DOHH2 (cell line): Measurements from ENCODE around the gene TRPC4.

Experiments
- H3F3A ChIP-seq: fragments of 200-600 bp; sonication (generic), shearing (Covaris generic); 2 replicates; pipeline ENCODE4 v1.6.0; 2016; ENCODE audit warnings: antibody characterized with exemption, mild to moderate bottlenecking; ENCODE audit not compliant: control insufficient read depth, insufficient read depth
- H3K27ac ChIP-seq: fragments of 200-600 bp; sonication (generic); 2 replicates; pipeline ENCODE4 v1.5.1; 2014; ENCODE audit warnings: low read depth, mild to moderate bottlenecking, low read length, moderate library complexity
- H3K27me3 ChIP-seq: fragments of 200-600 bp; sonication (generic); 2 replicates; pipeline ENCODE4 v1.6.1; 2014; ENCODE audit warnings: mild to moderate bottlenecking, low read length, mixed read lengths; ENCODE audit not compliant: control insufficient read depth
- H3K36me3 ChIP-seq: fragments of 200-600 bp; sonication (generic); 2 replicates; pipeline ENCODE4 v1.6.1; 2014; ENCODE audit warnings: mild to moderate bottlenecking, low read length, moderate library complexity, mixed read lengths; ENCODE audit not compliant: control insufficient read depth
- H3K4me1 ChIP-seq: fragments of 200-600 bp; sonication (generic); 2 replicates; pipeline ENCODE4 v1.6.1; 2014; ENCODE audit warnings: mild to moderate bottlenecking, low read length, mixed read lengths; ENCODE audit not compliant: control insufficient read depth
- H3K4me2 ChIP-seq: fragments of 200-600 bp; sonication (generic); 2 replicates; pipeline ENCODE4 v1.6.0; 2014; ENCODE audit warnings: mild to moderate bottlenecking, low read length, moderate library complexity
- H3K4me3 ChIP-seq: fragments of 200-600 bp; sonication (generic); 2 replicates; pipeline ENCODE4 v1.5.1; 2014; ENCODE audit warnings: mild to moderate bottlenecking, low read length, mixed read lengths
- H3K79me2 ChIP-seq: fragments of 200-600 bp; sonication (generic); 2 replicates; pipeline ENCODE4 v1.6.1; 2014; ENCODE audit warnings: mild to moderate bottlenecking, low read length, mixed read lengths; ENCODE audit not compliant: control insufficient read depth
- H3K9me2 ChIP-seq: fragments of 200-600 bp; sonication (generic); replicated peaks from 2 replicates; pipeline ENCODE4 v1.6.1; 2014; ENCODE audit warnings: mild to moderate bottlenecking, low read length, mixed read lengths; ENCODE audit not compliant: control insufficient read depth
- H3K9me3 ChIP-seq: fragments of 200-600 bp; sonication (generic); 2 replicates; pipeline ENCODE4 v1.6.1; 2014; ENCODE audit warnings: antibody characterized with exemption, low read length, mixed read lengths; ENCODE audit not compliant: control insufficient read depth, insufficient read depth
- H4K20me1 ChIP-seq: fragments of 200-600 bp; sonication (generic); 2 replicates; pipeline ENCODE4 v1.6.0; 2014; ENCODE audit warnings: low read depth, mild to moderate bottlenecking, antibody characterized with exemption, low read length, moderate library complexity; ENCODE audit not compliant: control insufficient read depth, insufficient read depth
- EZH2phosphoT487 ChIP-seq: fragments of 200-600 bp; sonication (generic); IDR thresholded peaks from 2 replicates; pipeline ENCODE4 v1.6.1; 2017; ENCODE audit warnings: borderline replicate concordance, mild to moderate bottlenecking, antibody characterized with exemption, low read length, moderate library complexity, mixed read lengths
- TF ChIP-seq, protein P1 (sequence below): fragments of 200-600 bp; sonication (generic); IDR thresholded peaks from one replicate; pipeline ENCODE4 v1.5.1; 2014; ENCODE audit warnings: antibody characterized with exemption, mild to moderate bottlenecking, low read depth, low read length; ENCODE audit not compliant: poor library complexity, severe bottlenecking

Gene TRPC4

DNA sequence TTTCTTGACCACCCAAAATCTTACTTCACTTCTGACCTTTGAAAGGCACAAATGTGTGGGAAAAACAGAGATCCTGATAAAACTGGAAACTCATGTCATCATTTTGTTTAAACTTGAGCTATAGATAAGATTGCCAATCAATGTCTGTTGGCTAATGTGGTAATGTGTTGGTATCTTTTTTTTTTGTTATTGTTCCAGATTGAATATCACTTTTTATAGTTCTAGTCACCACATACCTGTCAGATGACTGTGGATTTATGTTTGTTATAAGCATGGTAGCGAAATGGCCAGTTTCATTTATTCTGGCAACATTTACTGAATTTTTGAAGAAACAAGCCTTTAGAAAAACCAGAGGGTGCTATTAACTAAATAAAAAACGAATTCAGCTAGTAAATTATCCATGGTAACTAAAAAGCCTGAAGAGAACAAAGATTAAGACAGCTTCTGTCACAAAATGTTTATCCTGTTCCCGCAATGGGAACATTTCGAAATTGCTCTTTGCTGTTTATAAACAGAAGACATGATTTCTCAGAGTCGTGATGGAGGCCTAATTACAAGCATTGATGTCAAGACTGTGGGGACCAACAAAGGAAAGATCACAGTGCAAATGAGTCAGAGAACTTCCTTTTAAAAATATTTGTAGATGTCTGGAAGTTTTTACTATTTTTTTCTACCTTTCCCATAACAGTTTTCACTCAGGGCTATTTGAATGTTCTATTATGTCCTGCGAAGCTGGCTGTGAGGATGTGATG is 188.1 kb downstream of the TRPC4 start:
- no peaks in the 10 kb centered on the region for H3K9me2 ChIP-seq
- H3K27me3 ChIP-seq, result no peaks in the 10 kb centered on the region
- no peaks in the 10 kb centered on the region for H3K4me1 ChIP-seq
- H3F3A ChIP-seq, result no peaks in the 10 kb centered on the region
- H4K20me1 ChIP-seq, result no peaks in the 10 kb centered on the region
- H3K27ac ChIP-seq, result no peak overlapping the region
- no peak overlapping the region for H3K4me2 ChIP-seq
- H3K36me3 ChIP-seq, result no peaks in the 10 kb centered on the region
- TF ChIP-seq, protein P1, sequence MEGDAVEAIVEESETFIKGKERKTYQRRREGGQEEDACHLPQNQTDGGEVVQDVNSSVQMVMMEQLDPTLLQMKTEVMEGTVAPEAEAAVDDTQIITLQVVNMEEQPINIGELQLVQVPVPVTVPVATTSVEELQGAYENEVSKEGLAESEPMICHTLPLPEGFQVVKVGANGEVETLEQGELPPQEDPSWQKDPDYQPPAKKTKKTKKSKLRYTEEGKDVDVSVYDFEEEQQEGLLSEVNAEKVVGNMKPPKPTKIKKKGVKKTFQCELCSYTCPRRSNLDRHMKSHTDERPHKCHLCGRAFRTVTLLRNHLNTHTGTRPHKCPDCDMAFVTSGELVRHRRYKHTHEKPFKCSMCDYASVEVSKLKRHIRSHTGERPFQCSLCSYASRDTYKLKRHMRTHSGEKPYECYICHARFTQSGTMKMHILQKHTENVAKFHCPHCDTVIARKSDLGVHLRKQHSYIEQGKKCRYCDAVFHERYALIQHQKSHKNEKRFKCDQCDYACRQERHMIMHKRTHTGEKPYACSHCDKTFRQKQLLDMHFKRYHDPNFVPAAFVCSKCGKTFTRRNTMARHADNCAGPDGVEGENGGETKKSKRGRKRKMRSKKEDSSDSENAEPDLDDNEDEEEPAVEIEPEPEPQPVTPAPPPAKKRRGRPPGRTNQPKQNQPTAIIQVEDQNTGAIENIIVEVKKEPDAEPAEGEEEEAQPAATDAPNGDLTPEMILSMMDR, result no peak
- TF ChIP-seq EZH2phosphoT487, result no peak
- H3K4me3 ChIP-seq, result no peak overlapping the region
- no peaks in the 10 kb centered on the region for H3K79me2 ChIP-seq
- no peaks in the 10 kb centered on the region for H3K9me3 ChIP-seq

DNA sequence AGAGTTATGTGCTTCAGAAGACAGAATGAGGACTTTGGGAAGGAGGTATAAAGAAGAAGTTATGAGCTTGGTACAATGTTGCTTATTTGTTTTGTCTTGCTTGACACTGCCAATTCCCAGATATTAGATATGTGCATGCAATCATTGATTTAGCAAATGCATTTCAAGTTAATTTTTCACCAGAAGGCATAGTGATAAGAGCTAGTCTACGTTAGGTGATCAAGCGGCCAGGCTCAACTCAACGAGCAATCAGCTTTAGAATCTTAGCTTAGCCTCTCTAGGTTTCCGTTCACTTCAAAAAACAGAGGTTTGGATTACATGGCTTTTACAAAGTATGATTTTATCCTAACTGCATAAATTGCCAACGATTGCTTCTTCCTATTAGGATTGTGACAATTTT is 189.4 kb downstream of the TRPC4 start:
- TF ChIP-seq, protein P1, result no peak
- Histone ChIP-seq H3K27me3 (no peaks in the 10 kb centered on the region), H3K4me3 (no peak overlapping the region), H3K9me2 (no peaks in the 10 kb centered on the region), H3K9me3 (no peaks in the 10 kb centered on the region), H4K20me1 (no peaks in the 10 kb centered on the region), H3F3A (no peaks in the 10 kb centered on the region), H3K27ac (no peak overlapping the region), H3K4me2 (no peak overlapping the region), H3K79me2 (no peaks in the 10 kb centered on the region), H3K36me3 (no peaks in the 10 kb centered on the region), H3K4me1 (no peaks in the 10 kb centered on the region)

DNA sequence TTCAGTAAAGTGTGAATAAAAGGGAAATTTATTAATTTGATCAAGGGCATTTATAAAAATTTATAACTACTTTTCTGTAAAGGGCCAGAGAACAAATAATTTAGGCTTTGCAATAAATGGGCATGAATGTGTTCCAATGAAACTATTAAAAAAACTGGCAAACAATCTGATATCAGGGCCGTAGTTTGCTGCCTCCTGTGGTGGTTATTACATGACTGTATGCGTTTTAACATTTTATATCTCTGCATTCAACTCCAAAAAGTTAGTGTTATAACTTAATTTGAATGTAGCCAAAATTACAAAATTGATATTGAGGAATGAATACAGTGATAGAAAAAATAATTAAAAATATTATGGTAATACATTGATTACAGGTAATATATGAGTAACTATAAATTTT is 190.5 kb downstream of the TRPC4 start:
- H3K27ac ChIP-seq, result no peak overlapping the region
- H3K9me2 ChIP-seq, result no peaks in the 10 kb centered on the region
- H3K4me3 ChIP-seq, result no peak overlapping the region
- H3K4me1 ChIP-seq, result no peaks in the 10 kb centered on the region
- TF ChIP-seq, protein P1, result no peak
- no peak for TF ChIP-seq EZH2phosphoT487
- H3K79me2 ChIP-seq, result no peaks in the 10 kb centered on the region
- no peaks in the 10 kb centered on the region for H3K9me3 ChIP-seq
- H3K36me3 ChIP-seq, result no peaks in the 10 kb centered on the region
- H4K20me1 ChIP-seq, result no peaks in the 10 kb centered on the region
- no peaks in the 10 kb centered on the region for H3F3A ChIP-seq
- no peaks in the 10 kb centered on the region for H3K27me3 ChIP-seq
- H3K4me2 ChIP-seq, result no peak overlapping the region
